ENCODE measurements around the gene ENDOV. TPM values are rescaled to one million over a fixed set of nuclear protein-coding genes. Genes with fewer than 3 reads are reported as not detected.

The ENDOV gene
- total and polyA plus RNA-seq, 2 of the 13 experiments (the other 11 are each of a cell fraction or from before 2014, with no cell fraction given): 15.1 to 17.1 TPM

DNA sequence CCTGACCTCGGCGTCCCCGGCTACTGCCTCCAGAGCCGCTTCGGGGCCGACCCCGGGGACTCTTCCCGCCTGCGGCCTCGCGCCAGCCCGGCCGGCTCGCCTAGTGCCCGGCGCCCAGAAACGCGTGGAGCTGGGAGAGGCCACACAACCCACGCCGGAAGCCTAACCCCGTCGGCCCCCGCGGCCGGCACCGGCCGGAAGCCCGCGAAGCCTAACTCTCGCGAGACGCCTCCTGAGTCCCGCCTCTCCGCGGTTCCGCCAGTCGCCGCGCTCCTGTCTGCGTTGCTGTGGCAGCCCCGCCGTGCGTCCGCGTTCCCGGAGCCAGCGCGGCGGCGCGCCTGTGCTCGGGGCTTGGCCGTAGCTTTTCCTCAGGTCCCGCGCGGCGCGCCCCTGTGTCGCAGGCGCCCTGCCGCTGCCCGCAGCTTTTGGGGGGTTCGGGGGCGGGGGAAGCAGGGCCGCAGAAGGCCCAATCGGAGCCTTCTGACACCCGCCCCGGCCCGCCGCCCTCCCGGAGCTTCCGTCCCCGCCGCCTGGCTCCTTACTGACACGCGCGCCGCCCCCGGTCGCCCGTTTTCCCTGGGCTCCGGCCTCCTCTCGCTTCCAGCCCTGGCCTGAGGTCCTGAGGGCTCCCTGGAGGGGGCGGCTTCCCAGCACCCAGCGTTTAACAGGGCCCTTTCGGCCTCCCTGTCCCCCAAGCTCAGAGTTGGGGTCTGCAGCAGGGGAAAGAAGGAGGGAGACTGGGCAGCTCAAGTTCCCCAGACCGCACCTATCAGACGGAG, 39.8 kb downstream of the ENDOV start (continued):
- TF ChIP-seq ZNF180 (CRISPR knock-in tag; IDR thresholded peaks at IDR 0.05; ENCODE audit: borderline replicate concordance, low read depth) (no peak), ZNF713 (CRISPR knock-in tag; IDR thresholded peaks at IDR 0.05) (peak; percentile 92; the same call in 1 of the 2 replicates), MEF2D (CRISPR knock-in tag; IDR thresholded peaks at IDR 0.05) (no peak), DNMT3B (CRISPR knock-in tag; conservative IDR thresholded peaks at IDR 0.05) (no peak), ZNF614 (CRISPR knock-in tag; IDR thresholded peaks at IDR 0.05; ENCODE audit: borderline replicate concordance) (peak; percentile 60), ERF (CRISPR knock-in tag; IDR thresholded peaks at IDR 0.05) (peak; percentile 90), NFE2L1 (CRISPR knock-in tag; IDR thresholded peaks at IDR 0.05; ENCODE audit: borderline replicate concordance) (peak; percentile 30; the same call in 1 of the 2 replicates), ZFP36 (IDR thresholded peaks at IDR 0.05; ENCODE audit: borderline replicate concordance, low read depth, low read length, partially characterized antibody) (peak; percentile 96), ZNF780A (CRISPR knock-in tag; IDR thresholded peaks at IDR 0.05) (no peak; the same call in 1 of the 2 replicates), POGZ (CRISPR knock-in tag; IDR thresholded peaks at IDR 0.05) (peak; percentile 60; the same call in 1 of the 2 replicates), SNAPC2 (CRISPR knock-in tag; IDR thresholded peaks at IDR 0.05) (no peak; the same call in 1 of the 2 replicates), ZNF33A (CRISPR knock-in tag; IDR thresholded peaks at IDR 0.05; ENCODE audit: borderline replicate concordance) (no peak)
- TF ChIP-seq, protein P1, sequence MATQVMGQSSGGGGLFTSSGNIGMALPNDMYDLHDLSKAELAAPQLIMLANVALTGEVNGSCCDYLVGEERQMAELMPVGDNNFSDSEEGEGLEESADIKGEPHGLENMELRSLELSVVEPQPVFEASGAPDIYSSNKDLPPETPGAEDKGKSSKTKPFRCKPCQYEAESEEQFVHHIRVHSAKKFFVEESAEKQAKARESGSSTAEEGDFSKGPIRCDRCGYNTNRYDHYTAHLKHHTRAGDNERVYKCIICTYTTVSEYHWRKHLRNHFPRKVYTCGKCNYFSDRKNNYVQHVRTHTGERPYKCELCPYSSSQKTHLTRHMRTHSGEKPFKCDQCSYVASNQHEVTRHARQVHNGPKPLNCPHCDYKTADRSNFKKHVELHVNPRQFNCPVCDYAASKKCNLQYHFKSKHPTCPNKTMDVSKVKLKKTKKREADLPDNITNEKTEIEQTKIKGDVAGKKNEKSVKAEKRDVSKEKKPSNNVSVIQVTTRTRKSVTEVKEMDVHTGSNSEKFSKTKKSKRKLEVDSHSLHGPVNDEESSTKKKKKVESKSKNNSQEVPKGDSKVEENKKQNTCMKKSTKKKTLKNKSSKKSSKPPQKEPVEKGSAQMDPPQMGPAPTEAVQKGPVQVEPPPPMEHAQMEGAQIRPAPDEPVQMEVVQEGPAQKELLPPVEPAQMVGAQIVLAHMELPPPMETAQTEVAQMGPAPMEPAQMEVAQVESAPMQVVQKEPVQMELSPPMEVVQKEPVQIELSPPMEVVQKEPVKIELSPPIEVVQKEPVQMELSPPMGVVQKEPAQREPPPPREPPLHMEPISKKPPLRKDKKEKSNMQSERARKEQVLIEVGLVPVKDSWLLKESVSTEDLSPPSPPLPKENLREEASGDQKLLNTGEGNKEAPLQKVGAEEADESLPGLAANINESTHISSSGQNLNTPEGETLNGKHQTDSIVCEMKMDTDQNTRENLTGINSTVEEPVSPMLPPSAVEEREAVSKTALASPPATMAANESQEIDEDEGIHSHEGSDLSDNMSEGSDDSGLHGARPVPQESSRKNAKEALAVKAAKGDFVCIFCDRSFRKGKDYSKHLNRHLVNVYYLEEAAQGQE (IDR thresholded peaks at IDR 0.05; ENCODE audit: borderline replicate concordance in 1 of 2, low read depth in 1 of 2, low read length in 2 of 2): no peak; a peak in 1 of 4 replicates
- TF ChIP-seq, protein P2, sequence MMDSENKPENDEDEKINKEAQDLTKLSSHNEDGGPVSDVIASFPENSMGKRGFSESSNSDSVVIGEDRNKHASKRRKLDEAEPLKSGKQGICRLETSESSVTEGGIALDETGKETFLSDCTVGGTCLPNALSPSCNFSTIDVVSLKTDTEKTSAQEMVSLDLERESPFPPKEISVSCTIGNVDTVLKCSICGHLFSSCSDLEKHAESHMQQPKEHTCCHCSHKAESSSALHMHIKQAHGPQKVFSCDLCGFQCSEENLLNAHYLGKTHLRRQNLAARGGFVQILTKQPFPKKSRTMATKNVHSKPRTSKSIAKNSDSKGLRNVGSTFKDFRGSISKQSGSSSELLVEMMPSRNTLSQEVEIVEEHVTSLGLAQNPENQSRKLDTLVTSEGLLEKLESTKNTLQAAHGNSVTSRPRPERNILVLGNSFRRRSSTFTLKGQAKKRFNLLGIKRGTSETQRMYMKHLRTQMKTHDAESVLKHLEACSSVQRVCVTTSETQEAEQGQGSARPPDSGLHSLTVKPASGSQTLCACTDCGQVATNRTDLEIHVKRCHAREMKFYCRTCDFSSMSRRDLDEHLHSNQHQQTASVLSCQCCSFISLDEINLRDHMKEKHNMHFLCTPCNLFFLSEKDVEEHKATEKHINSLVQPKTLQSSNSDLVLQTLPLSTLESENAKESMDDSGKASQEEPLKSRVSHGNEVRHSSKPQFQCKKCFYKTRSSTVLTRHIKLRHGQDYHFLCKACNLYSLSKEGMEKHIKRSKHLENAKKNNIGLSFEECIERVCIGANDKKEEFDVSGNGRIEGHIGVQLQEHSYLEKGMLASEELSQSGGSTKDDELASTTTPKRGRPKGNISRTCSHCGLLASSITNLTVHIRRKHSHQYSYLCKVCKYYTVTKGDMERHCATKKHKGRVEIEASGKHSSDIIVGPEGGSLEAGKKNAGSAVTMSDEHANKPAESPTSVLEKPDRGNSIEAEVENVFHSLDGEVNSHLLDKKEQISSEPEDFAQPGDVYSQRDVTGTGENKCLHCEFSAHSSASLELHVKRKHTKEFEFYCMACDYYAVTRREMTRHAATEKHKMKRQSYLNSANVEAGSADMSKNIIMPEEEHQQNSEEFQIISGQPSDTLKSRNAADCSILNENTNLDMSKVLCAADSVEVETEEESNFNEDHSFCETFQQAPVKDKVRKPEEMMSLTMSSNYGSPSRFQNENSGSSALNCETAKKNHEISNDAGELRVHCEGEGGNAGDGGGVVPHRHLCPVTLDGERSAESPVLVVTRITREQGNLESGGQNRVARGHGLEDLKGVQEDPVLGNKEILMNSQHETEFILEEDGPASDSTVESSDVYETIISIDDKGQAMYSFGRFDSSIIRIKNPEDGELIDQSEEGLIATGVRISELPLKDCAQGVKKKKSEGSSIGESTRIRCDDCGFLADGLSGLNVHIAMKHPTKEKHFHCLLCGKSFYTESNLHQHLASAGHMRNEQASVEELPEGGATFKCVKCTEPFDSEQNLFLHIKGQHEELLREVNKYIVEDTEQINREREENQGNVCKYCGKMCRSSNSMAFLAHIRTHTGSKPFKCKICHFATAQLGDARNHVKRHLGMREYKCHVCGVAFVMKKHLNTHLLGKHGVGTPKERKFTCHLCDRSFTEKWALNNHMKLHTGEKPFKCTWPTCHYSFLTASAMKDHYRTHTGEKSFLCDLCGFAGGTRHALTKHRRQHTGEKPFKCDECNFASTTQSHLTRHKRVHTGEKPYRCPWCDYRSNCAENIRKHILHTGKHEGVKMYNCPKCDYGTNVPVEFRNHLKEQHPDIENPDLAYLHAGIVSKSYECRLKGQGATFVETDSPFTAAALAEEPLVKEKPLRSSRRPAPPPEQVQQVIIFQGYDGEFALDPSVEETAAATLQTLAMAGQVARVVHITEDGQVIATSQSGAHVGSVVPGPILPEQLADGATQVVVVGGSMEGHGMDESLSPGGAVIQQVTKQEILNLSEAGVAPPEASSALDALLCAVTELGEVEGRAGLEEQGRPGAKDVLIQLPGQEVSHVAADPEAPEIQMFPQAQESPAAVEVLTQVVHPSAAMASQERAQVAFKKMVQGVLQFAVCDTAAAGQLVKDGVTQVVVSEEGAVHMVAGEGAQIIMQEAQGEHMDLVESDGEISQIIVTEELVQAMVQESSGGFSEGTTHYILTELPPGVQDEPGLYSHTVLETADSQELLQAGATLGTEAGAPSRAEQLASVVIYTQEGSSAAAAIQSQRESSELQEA (CRISPR knock-in tag; IDR thresholded peaks at IDR 0.05; ENCODE audit: not compliant biosample characterization): peak; percentile 87
- TF ChIP-seq, protein P3, sequence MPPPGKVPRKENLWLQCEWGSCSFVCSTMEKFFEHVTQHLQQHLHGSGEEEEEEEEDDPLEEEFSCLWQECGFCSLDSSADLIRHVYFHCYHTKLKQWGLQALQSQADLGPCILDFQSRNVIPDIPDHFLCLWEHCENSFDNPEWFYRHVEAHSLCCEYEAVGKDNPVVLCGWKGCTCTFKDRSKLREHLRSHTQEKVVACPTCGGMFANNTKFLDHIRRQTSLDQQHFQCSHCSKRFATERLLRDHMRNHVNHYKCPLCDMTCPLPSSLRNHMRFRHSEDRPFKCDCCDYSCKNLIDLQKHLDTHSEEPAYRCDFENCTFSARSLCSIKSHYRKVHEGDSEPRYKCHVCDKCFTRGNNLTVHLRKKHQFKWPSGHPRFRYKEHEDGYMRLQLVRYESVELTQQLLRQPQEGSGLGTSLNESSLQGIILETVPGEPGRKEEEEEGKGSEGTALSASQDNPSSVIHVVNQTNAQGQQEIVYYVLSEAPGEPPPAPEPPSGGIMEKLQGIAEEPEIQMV (CRISPR knock-in tag; IDR thresholded peaks at IDR 0.05; ENCODE audit: low read depth): peak; percentile 91
